Measurements from ENCODE around the gene WAS. TPM values are rescaled to one million over a fixed set of nuclear protein-coding genes. Genes with fewer than 3 reads are reported as not detected.

The WAS gene
- polyA plus RNA-seq, 1 experiment, result 0.12 TPM

DNA sequence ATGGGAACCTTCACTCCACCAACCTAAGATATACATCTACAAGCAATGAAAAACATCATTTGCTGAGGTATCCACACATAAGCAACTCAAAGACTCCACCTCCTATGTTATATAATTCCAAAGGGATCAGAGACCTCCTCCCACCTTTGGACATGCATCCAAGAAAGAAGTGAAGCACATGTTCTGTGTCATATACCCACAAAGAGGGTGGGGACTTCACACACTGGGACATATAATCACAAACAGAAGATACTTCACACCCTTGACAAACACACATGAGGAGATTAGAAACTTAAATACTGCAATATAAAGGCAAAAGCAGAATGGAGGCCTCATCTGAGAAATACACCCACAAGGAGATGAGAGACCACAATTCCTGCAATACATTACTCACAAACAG, 38.3 kb downstream of the WAS start:
- no peaks in the 10 kb centered on the region for H3K36me3 ChIP-seq (ENCODE audit: control insufficient read depth, insufficient read depth, low read length)
- no peaks in the 10 kb centered on the region for H3K27me3 ChIP-seq (ENCODE audit: control insufficient read depth, insufficient read depth, low read length)
- DNase-seq (ENCODE audit: low read depth), result no peak
- no peak overlapping the region for H3K4me3 ChIP-seq (ENCODE audit: low read depth, low read length)
- ChIA-PET CTCF (no interaction called here), POLR2A (no interaction called here)
- no peak for TF ChIP-seq CTCF (IDR thresholded peaks at IDR 0.05; ENCODE audit: insufficient read depth, low read depth, low read length)

DNA sequence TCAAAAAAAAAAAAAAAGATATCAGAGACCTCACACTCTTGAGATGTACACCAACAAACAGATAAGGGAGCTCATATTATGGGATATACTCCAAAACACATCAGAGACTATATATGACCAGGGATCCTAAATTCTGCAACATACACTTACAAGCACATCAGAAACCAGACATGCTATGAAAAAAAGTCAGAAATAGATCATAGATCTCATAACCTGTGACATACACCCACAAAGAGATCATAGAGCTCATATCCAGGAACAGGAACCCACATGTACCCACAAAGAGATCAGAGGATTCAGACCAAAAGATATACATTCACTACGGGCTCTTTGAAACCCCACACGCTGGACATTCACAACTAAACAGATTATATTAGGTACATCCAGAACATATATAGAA, 43.0 kb downstream of the WAS start:
- no peaks in the 10 kb centered on the region for H3K36me3 ChIP-seq (ENCODE audit: control insufficient read depth, insufficient read depth, low read length)
- POLR2A ChIA-PET, result no interaction called here
- no peaks in the 10 kb centered on the region for H3K27me3 ChIP-seq (ENCODE audit: control insufficient read depth, insufficient read depth, low read length)
- no peak for DNase-seq (ENCODE audit: low read depth)
- CTCF ChIA-PET, result interaction anchor here (0.6 kb wide), 1 partner anchor 61 kb away, joined by 3 read pairs; no protein-coding TSS in a partner anchor
- no peak for TF ChIP-seq CTCF (IDR thresholded peaks at IDR 0.05; ENCODE audit: insufficient read depth, low read depth, low read length)
- H3K4me3 ChIP-seq (ENCODE audit: low read depth, low read length), result no peak overlapping the region

DNA sequence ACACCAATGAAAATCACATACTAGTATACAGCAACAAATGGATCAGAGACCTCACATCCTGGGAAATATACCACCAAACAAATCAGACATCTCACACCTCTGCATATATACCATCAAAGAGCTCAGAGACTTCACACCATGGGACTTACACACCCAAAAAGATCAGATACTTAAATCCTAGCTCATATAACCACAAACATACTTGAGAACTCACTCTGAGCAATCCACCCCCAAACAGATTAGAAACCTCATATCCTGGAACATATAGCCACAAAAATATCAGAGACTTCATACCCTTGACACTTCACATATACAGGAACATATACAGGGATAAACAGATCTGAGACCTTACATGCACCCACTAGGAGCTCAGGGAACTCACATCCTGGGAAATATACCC, 45.1 kb downstream of the WAS start:
- no peaks in the 10 kb centered on the region for H3K27me3 ChIP-seq (ENCODE audit: control insufficient read depth, insufficient read depth, low read length)
- ChIA-PET POLR2A (no interaction called here), CTCF (no interaction called here)
- TF ChIP-seq CTCF (IDR thresholded peaks at IDR 0.05; ENCODE audit: insufficient read depth, low read depth, low read length), result no peak
- no peak for DNase-seq (ENCODE audit: low read depth)
- no peak overlapping the region for H3K4me3 ChIP-seq (ENCODE audit: low read depth, low read length)
- no peaks in the 10 kb centered on the region for H3K36me3 ChIP-seq (ENCODE audit: control insufficient read depth, insufficient read depth, low read length)

GRCh38 chrX:48736303-48736702, 52.7 kb downstream of the WAS start:
- 0 out of 2 replicates have a peak overlapping the region, but pooled peaks have one; percentile 14 for H3K4me3 ChIP-seq (ENCODE audit: low read depth, low read length)
- POLR2A ChIA-PET, result no interaction called here

DNA sequence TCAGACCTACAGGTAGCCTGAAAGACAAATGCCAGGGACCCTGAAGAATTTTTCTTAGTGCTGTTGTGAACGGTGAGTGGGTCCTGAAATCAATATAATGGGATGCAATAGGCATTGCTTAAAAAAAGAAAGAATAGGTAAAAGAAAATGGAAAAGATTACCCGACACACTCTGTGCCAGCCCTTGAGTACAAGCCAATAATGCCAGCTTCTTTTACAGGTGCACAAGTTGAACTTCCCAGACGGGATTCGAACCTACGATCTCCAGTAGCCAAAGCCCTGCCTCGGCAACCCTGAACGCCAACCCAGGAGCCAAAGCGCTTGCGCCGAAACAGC, 53.2 kb downstream of the WAS start:
- TF ChIP-seq CTCF (IDR thresholded peaks at IDR 0.05; ENCODE audit: insufficient read depth, low read depth, low read length), result no peak
- Histone ChIP-seq H3K4me3 (ENCODE audit: low read depth, low read length) (peak overlapping the region; percentile 14; the same call in 1 of the 2 replicates), H3K27me3 (ENCODE audit: control insufficient read depth, insufficient read depth, low read length) (no peaks in the 10 kb centered on the region), H3K36me3 (ENCODE audit: control insufficient read depth, insufficient read depth, low read length) (no peaks in the 10 kb centered on the region)
- DNase-seq (ENCODE audit: low read depth), result no peak
- CTCF ChIA-PET, result interaction anchor here (1.5 kb wide), 1 partner anchor 88 kb away, joined by 4 read pairs; no protein-coding TSS in a partner anchor
- POLR2A ChIA-PET, result interaction anchor here (0.6 to 1.0 kb wide), 2 partner anchors 41 to 419 kb away, joined by 3 read pairs; partner anchors contain the start of gene SUV39H1

More at GRCh38 chrX:48736303-48736702, 52.7 kb downstream of the WAS start:
- no peak for DNase-seq (ENCODE audit: low read depth)
- Histone ChIP-seq H3K27me3 (ENCODE audit: control insufficient read depth, insufficient read depth, low read length) (no peaks in the 10 kb centered on the region), H3K36me3 (ENCODE audit: control insufficient read depth, insufficient read depth, low read length) (no peaks in the 10 kb centered on the region)
- no peak for TF ChIP-seq CTCF (IDR thresholded peaks at IDR 0.05; ENCODE audit: insufficient read depth, low read depth, low read length)
- CTCF ChIA-PET, result interaction anchor here (1.1 kb wide), 1 partner anchor 32 kb away, joined by 3 read pairs; no protein-coding TSS in a partner anchor

Measured in BJ (cell line).